GM10266 (cell line): Measurements from ENCODE around the gene NRN1.

Experiments
- DNase-seq: peaks from one replicate; pipeline ENCODE4 v3.0.0; 2012; ENCODE audit errors: extremely low spot score
- CTCF ChIP-seq: IDR thresholded peaks from 2 replicates; pipeline ENCODE4 v1.5.1; 2012; ENCODE audit warnings: mild to moderate bottlenecking, low read depth; ENCODE audit not compliant: control insufficient read depth, insufficient read depth; ENCODE audit errors: missing control alignments

NRN1 gene

DNA sequence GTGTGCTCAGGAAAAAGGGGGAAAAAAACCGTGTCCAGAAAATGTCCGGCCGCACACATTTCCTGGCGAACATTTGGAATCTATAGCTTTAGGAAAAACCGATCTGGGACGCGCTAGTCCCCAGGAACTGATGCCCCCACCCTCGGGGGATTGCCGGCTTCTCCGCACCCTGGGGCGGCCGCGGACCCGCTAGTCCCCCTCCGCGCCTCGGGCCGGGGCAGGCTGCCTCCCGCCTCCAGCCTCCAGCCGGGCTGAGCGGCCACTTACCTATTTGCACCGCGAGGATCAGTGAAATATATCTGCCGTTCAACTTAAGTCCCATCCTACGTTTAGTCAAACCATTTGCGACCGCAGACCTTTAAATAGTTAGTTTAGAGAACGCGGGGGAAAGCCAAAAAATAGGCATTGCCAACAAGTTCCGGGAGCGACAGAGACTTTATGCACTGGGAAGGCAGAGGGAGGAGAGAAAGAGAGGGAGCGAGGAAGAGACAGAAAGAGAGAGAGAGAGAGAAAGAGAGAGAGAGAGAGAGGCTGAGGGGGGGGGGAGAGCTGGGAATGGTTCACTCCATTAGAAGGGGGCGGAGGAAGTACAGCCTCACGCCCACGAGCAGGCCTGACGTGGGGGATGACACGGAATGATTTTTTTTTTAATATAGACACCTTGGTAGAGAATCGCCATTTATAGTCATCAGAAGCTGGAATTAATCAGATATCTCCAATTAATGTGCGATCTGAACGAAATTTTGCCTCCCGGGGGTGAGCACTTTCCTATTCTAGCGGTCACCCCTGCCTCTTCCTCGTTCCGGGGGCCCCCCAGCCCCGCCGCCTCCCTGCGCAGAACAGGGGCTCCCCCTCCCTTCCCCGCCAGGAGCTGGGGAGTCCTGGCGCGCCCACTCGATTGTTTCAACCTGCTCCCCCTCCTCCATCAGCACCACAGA is at the start of gene NRN1:
Gene NRN1, minus strand, starts transcription at position 498 of the 938 bp plus-strand sequence. Its CDS starts 176 bp downstream, at position 322.
- DNase-seq, result peak; percentile 70
- no peak for TF ChIP-seq CTCF

- DNase-seq, result no peak
- no peak for TF ChIP-seq CTCF
These were observed 45.5 kb upstream of the NRN1 start for GRCh38 chr6:6052216-6052615.

- TF ChIP-seq CTCF, result no peak
These were observed 40.0 kb upstream of the NRN1 start for GRCh38 chr6:6046716-6047115.

GRCh38 chr6:6039946-6040509 is 33.3 kb upstream of the NRN1 start:
- TF ChIP-seq CTCF, result no peak
- no peak for DNase-seq

More at GRCh38 chr6:6046716-6047115, 40.0 kb upstream of the NRN1 start:
- DNase-seq, result no peak

DNA sequence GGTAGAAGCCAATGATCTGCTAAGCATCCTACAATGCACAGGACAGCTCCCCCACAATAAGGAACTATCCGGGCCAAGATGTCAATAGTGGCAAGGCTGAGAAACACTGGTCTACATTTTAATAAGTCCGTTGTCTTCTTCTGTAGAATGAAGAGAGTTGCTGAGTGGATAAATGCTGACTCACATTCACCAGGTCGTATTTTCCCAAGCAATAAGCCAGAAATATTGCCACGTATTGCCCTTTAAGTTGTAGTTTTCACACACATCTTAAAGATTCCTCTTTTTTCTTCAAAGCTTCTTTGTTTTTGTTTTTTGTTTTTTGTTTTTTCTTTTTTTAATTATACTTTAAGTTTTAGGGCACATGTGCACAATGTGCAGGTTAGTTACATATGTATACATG is 30.5 kb upstream of the NRN1 start:
- DNase-seq, result no peak
- no peak for TF ChIP-seq CTCF

DNA sequence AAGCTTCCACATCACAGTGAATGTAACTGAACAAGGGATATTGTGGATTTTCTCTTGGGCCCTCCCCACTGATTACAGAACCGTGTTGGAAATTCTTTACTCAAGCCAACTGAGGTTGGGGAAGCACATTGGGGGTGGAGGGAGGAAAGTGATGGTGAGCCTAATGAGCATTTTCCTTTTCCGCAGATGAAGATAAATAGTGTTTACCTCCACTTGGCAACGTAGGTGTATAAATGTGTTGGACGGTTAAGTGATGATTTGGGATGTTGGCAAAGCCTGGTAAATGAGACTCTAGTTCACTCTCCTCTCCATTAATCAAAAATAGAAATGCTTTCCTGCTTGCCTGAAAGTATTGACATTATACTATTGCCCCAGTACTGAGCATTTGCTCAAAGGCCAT is 27.1 kb upstream of the NRN1 start:
- TF ChIP-seq CTCF, result no peak
- DNase-seq, result no peak
